Immature natural killer cell (primary cell): ENCODE data around the gene FBXO15. TPM values are rescaled to one million over a fixed set of nuclear protein-coding genes. Genes with fewer than 3 reads are reported as not detected.

ENCODE experiments used
- DNase-seq, 3 donors: peaks; one replicate each; pipeline ENCODE4 v3.0.0; 2022; ENCODE audit warnings: mixed read lengths in 1 of 3
- H3K27ac Mint-ChIP-seq, 6 donors: one replicate each; pipeline ENCODE4 v1.8.0; 2020; ENCODE audit warnings: mixed read lengths in 6 of 6, mild to moderate bottlenecking in 5 of 6, inconsistent platforms in 4 of 6, moderate library complexity in 3 of 6
- H3K27me3 Mint-ChIP-seq, 3 donors: one replicate each; pipeline ENCODE4 v1.8.0; 2020 to 2021; ENCODE audit warnings: low read depth in 3 of 3, mild to moderate bottlenecking in 3 of 3, mixed read lengths in 3 of 3, moderate library complexity in 3 of 3, inconsistent platforms in 1 of 3
- H3K36me3 Mint-ChIP-seq, 3 donors: one replicate each; pipeline ENCODE4 v1.8.0; 2020; ENCODE audit warnings: mixed read lengths in 3 of 3, inconsistent platforms in 2 of 3, mild to moderate bottlenecking in 2 of 3
- H3K4me1 Mint-ChIP-seq, 2 donors: one replicate each; pipeline ENCODE4 v1.8.0; 2020; ENCODE audit warnings: inconsistent platforms in 2 of 2, mild to moderate bottlenecking in 2 of 2, mixed read lengths in 2 of 2, moderate library complexity in 1 of 2
- H3K4me3 Mint-ChIP-seq, 5 donors: one replicate each; pipeline ENCODE4 v1.8.0; 2020; ENCODE audit warnings: mild to moderate bottlenecking in 5 of 5, mixed read lengths in 5 of 5, inconsistent platforms in 3 of 5, moderate library complexity in 3 of 5
- H3K9me3 Mint-ChIP-seq, 6 donors: one replicate each; pipeline ENCODE4 v1.8.0; 2020; ENCODE audit warnings: mild to moderate bottlenecking in 6 of 6, mixed read lengths in 6 of 6, inconsistent platforms in 4 of 6, moderate library complexity in 3 of 6
- polyA plus RNA-seq, 3 donors: library from polyadenylated mRNA; unstranded; fragments of 300-500 nt; fragmentation: Illumina TruSeq; gene quantifications; one replicate each; pipeline ENCODE4 v1.2.3, GENCODE V29; 2021

FBXO15 gene
- polyA plus RNA-seq, 3 donors from 2014 or later: 0.44 to 2.0 TPM; not detected in 1

DNA sequence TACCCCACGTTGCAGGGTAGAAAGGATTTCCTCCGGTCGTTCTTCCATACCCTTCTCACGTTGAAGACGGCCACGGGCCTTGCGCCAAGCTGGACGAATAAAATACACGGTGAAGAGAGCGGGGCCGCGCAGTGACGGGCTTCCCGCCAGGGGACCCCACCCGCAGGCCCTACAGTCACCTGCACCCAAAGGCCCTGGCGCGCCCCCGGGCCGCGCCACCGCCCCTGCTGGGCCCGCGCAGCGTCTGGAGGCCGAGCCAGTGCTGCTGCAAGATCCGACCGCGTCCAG, 199 bp downstream of the FBXO15 start:
- H3K4me1 Mint-ChIP-seq: peaks cover 30 to 40% of the 10 kb centered on the region in 2 donors
- peak overlapping the region; percentile 99 to 100 (median 100) for H3K27ac Mint-ChIP-seq
- DNase-seq: no peak
- peaks cover 0 to 3% (median 0%) of the 10 kb centered on the region in 3 donors for H3K36me3 Mint-ChIP-seq
- peak overlapping the region; percentile 98 to 100 (median 99) for H3K4me3 Mint-ChIP-seq
- H3K27me3 Mint-ChIP-seq: peaks cover 7 to 26% (median 16%) of the 10 kb centered on the region in 3 donors
- H3K9me3 Mint-ChIP-seq: peaks cover 0 to 2% (median 0%) of the 10 kb centered on the region in 6 donors

DNA sequence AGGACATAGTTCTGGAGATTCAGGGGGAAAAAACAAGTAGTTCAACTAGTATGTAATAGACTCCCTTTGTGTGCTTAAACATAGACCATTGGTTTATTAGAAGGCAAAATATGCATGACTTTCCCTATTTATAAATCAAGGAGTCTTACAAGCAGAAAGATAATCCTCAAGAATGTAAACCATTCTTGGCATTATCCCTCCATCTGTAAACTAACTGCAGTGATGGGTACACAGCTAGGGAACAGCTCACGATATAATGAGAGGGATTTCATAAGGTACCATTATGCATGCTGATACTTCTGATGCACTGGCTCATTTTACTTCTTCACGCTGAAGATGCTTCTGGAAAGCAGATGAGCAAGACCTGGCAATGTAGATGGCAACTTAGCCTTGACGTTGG, 878 bp downstream of the FBXO15 start:
- Mint-ChIP-seq H3K4me3 (peak overlapping the region; percentile 98 to 100 (median 99)), H3K9me3 (peaks cover 0 to 2% (median 0%) of the 10 kb centered on the region in 6 donors), H3K4me1 (peaks cover 30 to 36% of the 10 kb centered on the region in 2 donors), H3K36me3 (no peaks in the 10 kb centered on the region), H3K27ac (peak overlapping the region; percentile 91 to 100 (median 100)), H3K27me3 (peaks cover 7 to 26% (median 16%) of the 10 kb centered on the region in 3 donors)
- no peak for DNase-seq

DNA sequence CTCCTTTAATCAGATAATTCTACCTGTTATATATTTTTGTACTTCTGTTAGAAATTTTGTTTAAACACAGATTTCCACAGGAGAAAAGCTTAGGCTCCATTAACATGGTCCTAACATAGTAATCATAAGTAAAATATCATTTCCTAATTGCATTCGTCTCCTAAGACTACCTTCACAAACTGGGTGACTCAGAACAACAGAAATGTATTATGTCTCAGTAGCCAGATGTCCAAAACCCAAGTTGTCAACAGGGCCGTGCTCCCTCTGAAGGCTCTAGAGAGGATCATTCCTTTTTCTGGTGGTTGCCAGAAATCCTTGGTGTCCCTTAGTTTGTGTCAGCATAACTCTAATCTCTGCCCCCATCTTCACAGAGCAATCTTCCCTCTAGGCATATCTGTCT, 5.4 kb downstream of the FBXO15 start:
- H3K27me3 Mint-ChIP-seq: peaks cover 0 to 15% (median 14%) of the 10 kb centered on the region in 3 donors
- no peak for DNase-seq
- no peaks in the 10 kb centered on the region for H3K36me3 Mint-ChIP-seq
- no peaks in the 10 kb centered on the region for H3K9me3 Mint-ChIP-seq
- peaks cover 6 to 9% of the 10 kb centered on the region in 2 donors for H3K4me1 Mint-ChIP-seq
- H3K4me3 Mint-ChIP-seq: no peak overlapping the region
- no peak overlapping the region for H3K27ac Mint-ChIP-seq

DNA sequence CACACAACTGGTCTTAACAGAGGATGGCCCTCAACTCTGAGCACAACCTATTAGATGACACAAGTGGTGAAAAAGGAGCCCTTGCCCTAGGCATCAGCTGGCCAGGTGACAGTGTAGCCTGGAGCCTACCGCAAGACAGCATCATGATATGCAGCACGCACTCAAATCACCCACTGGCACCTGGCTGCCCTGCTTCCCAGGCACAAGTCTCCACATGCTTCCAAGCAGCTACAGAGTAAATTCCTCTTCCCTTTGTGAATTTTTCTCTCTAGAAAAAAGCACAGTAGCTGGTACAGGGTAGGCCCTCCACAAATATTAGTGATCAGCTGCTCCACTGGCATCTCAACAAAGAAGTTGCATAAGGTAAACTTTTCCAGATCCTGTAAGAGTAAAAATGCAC, 6.0 kb downstream of the FBXO15 start:
- Mint-ChIP-seq H3K27me3 (peaks cover 0 to 10% (median 8%) of the 10 kb centered on the region in 3 donors), H3K9me3 (no peaks in the 10 kb centered on the region), H3K4me3 (no peak overlapping the region), H3K4me1 (peaks cover 0 to 3% of the 10 kb centered on the region in 2 donors), H3K27ac (no peak overlapping the region), H3K36me3 (no peaks in the 10 kb centered on the region)
- DNase-seq: no peak

DNA sequence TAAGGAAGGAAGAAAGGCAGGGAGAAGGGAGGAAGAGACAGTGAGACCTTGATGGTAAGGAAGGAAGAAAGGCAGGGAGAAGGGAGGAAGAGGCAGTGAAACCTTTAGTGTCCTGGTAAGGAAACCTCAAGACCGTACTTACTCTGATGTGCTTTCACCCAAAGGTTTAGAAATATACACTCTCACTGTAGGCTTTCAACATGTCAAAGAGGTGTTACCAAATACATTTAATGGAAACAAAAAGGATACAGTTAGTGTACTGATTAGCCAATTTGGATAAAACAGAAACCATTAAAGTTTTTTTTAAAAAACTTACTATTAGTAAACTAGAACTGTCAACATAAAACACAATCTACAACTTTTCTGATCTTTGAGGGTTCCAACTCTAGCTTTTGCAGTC, 7.1 kb downstream of the FBXO15 start:
- no peak for DNase-seq
- H3K27ac Mint-ChIP-seq: no peak overlapping the region
- no peaks in the 10 kb centered on the region for H3K9me3 Mint-ChIP-seq
- H3K4me3 Mint-ChIP-seq: no peak overlapping the region
- peaks cover 2 to 14% (median 2%) of the 10 kb centered on the region in 3 donors for H3K27me3 Mint-ChIP-seq
- H3K4me1 Mint-ChIP-seq: no peaks in the 10 kb centered on the region
- no peaks in the 10 kb centered on the region for H3K36me3 Mint-ChIP-seq

DNA sequence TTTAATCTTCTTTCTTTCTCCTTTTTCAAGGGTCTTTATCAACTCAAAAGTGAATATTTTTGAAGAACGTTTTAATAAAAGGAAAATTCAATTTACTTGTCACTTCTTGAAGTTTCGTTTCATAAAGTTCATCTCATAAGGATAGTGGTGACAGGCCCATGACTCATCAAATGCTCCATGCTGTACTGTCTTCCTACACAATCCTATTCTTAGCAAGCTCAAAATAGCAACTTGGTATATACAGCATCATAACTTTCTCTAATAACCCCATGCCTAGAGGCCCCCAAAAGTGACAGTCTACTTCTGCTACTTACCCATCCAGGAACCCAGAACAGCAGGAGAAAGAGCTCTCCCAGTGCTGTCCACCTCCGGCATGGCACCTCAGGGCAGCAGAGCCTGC, 7.7 kb downstream of the FBXO15 start:
- no peak overlapping the region for H3K27ac Mint-ChIP-seq

DNA sequence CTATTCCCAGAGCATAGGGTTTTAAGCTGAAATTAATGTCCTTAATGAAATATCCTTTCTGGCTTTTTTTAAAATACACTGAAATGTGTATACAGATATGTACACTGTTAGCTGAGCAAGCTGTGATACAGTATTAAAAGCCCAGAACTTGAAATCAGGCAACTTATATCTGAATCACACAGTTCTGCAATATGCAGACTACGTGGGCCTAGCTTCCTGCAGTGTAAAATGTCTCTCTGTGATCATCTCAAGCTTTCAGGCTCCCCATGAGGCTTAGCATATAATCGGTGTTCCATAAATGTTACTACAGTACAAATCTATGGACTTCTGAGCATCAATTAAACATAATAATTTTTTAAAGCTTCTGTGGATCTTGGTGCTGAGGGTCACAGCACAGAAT, 8.2 kb downstream of the FBXO15 start:
- DNase-seq: no peak
- Mint-ChIP-seq H3K27me3 (peaks cover 2 to 14% (median 2%) of the 10 kb centered on the region in 3 donors), H3K4me3 (no peak overlapping the region), H3K36me3 (no peaks in the 10 kb centered on the region), H3K27ac (no peak overlapping the region), H3K4me1 (no peaks in the 10 kb centered on the region), H3K9me3 (no peaks in the 10 kb centered on the region)

More for the DNA sequence above, 7.7 kb downstream of the FBXO15 start:
- Mint-ChIP-seq H3K27me3 (peaks cover 2 to 14% (median 2%) of the 10 kb centered on the region in 3 donors), H3K4me3 (no peak overlapping the region), H3K4me1 (no peaks in the 10 kb centered on the region), H3K9me3 (no peaks in the 10 kb centered on the region), H3K36me3 (no peaks in the 10 kb centered on the region)
- DNase-seq: no peak

DNA sequence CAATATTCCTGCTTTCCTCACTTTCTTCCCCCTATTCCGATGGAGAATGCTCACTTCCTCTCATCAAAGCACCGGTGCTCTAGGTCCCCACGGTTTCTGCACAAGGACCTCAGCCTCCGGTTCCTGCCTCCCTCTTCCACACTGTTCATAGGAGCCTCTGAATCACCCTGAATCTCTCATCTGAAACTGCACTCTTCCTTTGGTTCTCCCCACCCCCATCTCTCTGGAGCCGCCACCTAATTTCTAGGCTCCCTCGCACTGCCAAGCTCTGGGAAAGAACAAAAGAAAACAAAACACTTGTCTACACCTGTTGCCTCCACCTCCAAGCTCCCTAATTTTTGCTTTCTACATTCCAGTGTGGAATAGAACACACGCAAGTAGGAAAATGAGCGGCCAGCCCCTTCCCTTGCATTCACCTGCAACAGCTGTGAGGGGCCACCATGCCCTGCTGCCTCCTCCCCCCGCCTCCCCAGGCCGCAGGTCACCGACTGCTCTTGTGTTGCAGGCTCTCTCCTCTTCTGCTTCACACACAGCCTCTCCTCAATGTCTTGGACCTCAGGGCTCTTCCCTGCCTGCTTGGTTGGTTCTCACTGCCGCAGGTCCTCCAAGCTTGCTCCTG, 9.6 kb downstream of the FBXO15 start:
- Mint-ChIP-seq H3K9me3 (no peaks in the 10 kb centered on the region), H3K36me3 (no peaks in the 10 kb centered on the region), H3K27me3 (peaks cover 0 to 14% (median 2%) of the 10 kb centered on the region in 3 donors), H3K4me3 (no peak overlapping the region), H3K4me1 (no peaks in the 10 kb centered on the region), H3K27ac (peak overlapping the region in 1 of 6 donors; percentile 26)
- DNase-seq: no peak

DNA sequence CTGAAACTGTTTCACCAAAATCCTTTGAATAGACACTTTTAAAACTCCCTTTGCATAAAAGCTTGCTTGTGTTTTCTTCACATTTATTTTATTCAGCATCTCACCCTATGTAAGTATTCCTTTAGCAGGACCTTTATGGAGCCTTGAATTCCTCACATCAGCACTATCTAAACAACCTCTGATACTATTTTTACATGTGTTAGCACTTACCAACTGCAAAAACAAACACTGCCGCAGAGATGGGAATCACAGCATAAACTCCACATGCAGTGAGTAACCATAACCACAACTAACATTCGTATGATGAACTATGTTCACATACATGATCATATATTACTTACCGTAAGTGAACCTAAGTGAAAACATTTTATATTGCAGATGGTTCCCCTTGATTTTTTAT, 15.4 kb downstream of the FBXO15 start:
- Mint-ChIP-seq H3K9me3 (no peaks in the 10 kb centered on the region), H3K36me3 (no peaks in the 10 kb centered on the region), H3K4me1 (no peaks in the 10 kb centered on the region), H3K27me3 (peaks cover 0 to 4% (median 2%) of the 10 kb centered on the region in 3 donors), H3K27ac (no peak overlapping the region), H3K4me3 (no peak overlapping the region)
- DNase-seq: no peak

DNA sequence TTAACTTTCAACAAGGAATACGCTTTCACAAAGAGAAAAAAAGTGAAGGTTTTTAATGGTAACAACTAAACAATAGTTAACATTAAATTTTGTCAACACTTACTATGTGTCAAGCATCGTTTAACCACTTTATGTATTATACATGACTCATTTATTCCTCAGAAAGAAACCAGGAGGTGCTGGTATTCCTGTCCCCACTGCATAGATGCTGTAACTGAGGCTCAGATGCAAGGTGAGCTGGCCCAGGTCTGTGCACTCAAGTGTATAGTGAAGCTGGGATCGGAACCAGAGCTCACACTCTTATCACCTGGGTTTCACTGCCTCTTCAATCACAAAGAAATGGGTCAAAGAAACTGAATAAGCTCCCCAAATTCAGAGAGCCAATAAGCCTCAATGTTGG, 16.5 kb downstream of the FBXO15 start:
- no peaks in the 10 kb centered on the region for H3K9me3 Mint-ChIP-seq
- no peak overlapping the region for H3K4me3 Mint-ChIP-seq
- DNase-seq: no peak
- H3K27me3 Mint-ChIP-seq: peaks cover 0 to 3% (median 1%) of the 10 kb centered on the region in 3 donors
- no peaks in the 10 kb centered on the region for H3K36me3 Mint-ChIP-seq
- no peak overlapping the region for H3K27ac Mint-ChIP-seq
- H3K4me1 Mint-ChIP-seq: no peaks in the 10 kb centered on the region

DNA sequence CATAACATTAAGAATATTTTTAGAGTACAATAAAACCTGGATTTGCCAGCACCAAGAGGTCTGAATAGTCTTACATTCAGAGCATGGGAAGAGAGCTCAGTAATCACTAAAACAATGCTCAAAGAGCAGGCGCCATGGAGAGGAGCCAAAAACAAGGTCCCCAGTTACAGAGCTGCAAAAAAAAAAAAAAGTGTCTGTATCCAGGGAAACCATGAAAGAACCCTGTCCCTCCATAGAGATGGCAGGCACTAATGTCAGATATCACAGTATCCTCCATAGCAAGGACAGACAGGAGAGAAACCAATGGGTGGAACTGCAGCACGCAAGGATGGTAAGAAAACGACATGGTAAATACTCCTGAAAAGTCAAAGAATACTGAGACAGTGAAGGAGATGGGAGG, 19.5 kb downstream of the FBXO15 start:
- H3K36me3 Mint-ChIP-seq: no peaks in the 10 kb centered on the region
- no peaks in the 10 kb centered on the region for H3K4me1 Mint-ChIP-seq
- no peak overlapping the region for H3K27ac Mint-ChIP-seq
- no peak for DNase-seq
- no peaks in the 10 kb centered on the region for H3K9me3 Mint-ChIP-seq
- peaks cover 0 to 4% (median 0%) of the 10 kb centered on the region in 3 donors for H3K27me3 Mint-ChIP-seq
- no peak overlapping the region for H3K4me3 Mint-ChIP-seq

DNA sequence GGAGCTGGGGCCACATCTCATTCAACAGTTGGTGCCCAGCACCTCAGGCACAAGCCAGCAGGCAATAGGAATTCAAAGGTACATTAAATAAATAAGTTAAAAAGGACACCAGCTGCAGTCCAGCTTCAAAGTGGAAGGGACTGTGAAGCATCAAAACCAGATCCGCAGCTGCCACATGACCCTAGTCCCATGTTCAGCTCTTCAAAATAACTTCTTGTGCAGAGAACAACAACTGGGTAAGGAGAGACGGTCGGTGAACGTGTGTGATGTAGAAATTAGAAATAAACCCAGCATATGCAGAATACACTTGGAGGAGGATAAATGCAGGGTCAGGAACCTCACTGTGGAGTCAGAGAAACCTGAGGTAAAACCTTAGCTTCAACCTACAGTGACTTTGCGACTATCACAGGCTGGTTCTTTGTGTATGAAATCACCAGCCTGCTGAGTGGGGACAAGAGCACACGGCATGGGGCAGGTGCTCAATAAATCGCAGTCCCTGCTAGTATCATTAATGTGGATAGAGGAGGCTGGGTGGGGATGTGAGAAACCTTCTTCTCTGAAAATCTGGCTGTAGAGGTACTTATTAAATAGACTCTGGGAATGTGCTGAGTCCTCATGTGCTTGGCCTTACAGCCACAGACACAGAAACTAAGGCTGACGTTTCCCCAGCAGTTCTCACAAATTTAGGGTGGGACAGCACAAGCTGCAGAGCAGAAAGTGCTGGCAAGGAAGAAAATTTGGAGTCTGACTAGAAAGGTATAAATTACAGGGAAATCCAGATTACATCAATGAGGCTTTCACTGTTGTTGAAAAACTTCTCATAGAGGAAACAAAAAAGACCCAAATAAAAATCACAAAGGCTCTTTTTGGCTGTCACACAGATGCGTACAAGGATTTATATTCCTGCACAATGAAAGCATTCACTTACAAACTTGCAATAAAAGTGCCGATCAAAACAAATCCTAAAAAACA, 20.7 kb downstream of the FBXO15 start:
- H3K9me3 Mint-ChIP-seq: no peaks in the 10 kb centered on the region
- no peaks in the 10 kb centered on the region for H3K36me3 Mint-ChIP-seq
- no peak overlapping the region for H3K4me3 Mint-ChIP-seq
- no peak for DNase-seq
- peaks cover 0 to 4% (median 0%) of the 10 kb centered on the region in 3 donors for H3K27me3 Mint-ChIP-seq
- H3K4me1 Mint-ChIP-seq: no peaks in the 10 kb centered on the region
- no peak overlapping the region for H3K27ac Mint-ChIP-seq

DNA sequence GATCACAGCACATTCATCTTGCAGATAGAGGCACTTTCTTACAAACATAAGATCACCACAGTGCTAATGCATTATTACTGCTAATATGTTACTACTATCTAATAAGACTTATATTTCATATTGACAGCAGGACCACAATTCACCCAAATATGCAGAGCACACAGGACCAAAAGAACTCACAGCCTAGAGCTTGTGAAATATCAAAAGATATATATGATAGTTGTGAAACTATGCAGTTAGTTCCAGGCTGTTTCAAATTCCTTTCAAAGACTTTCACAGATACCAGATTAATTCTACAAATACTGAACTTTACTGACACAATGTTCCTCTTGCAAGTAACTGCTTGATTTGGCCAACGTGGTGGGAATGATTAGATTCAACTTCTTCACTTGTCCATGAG, 23.0 kb downstream of the FBXO15 start:
- H3K9me3 Mint-ChIP-seq: no peaks in the 10 kb centered on the region
- no peaks in the 10 kb centered on the region for H3K4me1 Mint-ChIP-seq
- peaks cover 0 to 7% (median 4%) of the 10 kb centered on the region in 3 donors for H3K27me3 Mint-ChIP-seq
- no peaks in the 10 kb centered on the region for H3K36me3 Mint-ChIP-seq
- no peak overlapping the region for H3K4me3 Mint-ChIP-seq
- no peak for DNase-seq
- H3K27ac Mint-ChIP-seq: no peak overlapping the region

DNA sequence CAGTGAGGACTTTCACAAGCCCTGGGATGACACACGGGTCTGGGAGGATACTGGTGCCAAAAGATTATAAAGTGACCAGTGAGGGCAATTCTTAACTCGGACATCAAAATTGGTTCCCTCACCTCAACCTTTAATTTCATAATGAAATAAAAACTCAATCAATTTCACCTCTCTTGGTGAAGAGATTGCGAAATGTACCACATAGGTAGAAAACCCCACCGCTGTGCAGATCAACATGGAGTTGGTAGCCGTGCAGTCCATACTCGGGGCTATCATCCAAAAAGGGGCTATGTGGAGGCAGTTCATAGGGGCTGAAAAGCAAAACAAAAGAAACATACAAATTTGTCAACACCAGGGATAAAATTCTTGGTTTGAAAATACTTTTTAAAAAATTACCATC, 24.4 kb downstream of the FBXO15 start:
- Mint-ChIP-seq H3K4me3 (no peak overlapping the region), H3K9me3 (no peaks in the 10 kb centered on the region), H3K36me3 (no peaks in the 10 kb centered on the region), H3K4me1 (no peaks in the 10 kb centered on the region), H3K27me3 (peaks cover 0 to 7% (median 6%) of the 10 kb centered on the region in 3 donors), H3K27ac (no peak overlapping the region)
- DNase-seq: no peak
